Stomach (tissue), 4 donors: ENCODE results near the gene CCDC157.

ENCODE experiments used
- CTCF ChIP-seq, 7 experiments: fragments of 450-650 bp in 4 of 7; fragments of 200-600 bp in 3 of 7; sonication (generic) in 3 of 7; IDR thresholded peaks; one replicate each; pipeline ENCODE4 v1.5.1; 2016 to 2019; ENCODE audit warnings: antibody characterized with exemption in 7 of 7, control low read depth in 2 of 7, mild to moderate bottlenecking in 1 of 7
- POLR2A ChIP-seq, 4 donors: fragments of 450-650 bp; IDR thresholded peaks; one replicate each; pipeline ENCODE4 v1.6.1; 2016; ENCODE audit warnings: antibody characterized with exemption in 4 of 4, control low read depth in 2 of 4, mild to moderate bottlenecking in 1 of 4, moderate library complexity in 1 of 4

DNA sequence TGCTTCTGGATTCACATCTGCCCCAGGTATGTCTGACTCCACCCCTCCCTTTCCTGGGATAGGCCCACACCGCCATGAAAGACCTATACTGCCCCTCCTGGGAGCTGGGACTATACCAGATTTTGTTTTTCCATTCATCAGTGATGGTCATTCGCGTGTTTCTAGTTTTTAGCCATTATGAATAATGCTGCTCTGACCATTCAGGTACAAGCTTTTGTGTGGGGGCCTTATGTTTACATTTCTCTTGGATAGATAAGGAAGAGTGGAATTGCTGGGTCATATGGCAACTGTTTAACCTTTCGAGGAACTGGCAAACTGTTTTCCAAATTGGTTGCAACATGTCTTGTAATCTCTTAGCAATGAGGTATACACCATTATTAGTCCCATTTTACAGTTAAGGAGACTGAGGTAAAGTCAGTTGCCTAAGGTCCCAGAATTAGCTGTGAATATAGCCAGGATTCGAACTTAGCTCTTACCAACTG, 28.9 kb upstream of the CCDC157 start:
- TF ChIP-seq POLR2A (IDR thresholded peaks at IDR 0.05) (no peak), CTCF (IDR thresholded peaks at IDR 0.05) (peak in 1 of 7 experiments; percentile 35)
